ENCODE results near the gene AJAP1. TPM values are rescaled to one million over a fixed set of nuclear protein-coding genes. Genes with fewer than 3 reads are reported as not detected.

The AJAP1 gene
- total and polyA plus RNA-seq, 2 of the 8 experiments (the other 6 are each of a cell fraction or from before 2014, with no cell fraction given): 1.9 to 6.2 TPM

DNA sequence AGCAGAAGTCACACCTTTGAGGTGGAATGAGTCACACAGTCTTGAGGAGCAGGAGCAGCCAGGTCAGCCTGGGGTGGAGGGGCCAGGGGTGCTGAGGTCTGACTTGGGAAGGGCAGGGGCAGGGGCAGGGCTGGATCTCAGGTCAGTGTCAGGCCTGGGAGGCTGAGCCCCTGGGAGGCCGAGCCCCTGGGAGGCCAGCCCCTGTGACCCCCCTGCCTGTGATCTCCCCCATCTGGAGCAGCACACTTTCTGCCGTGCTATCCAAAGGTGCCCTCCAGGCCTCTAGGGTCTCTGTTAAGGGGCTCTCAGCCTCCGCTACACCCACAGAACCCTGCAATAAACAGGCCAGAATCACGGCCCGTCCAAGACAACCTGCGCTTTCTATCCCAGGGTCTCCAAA, 36.9 kb upstream of the AJAP1 start:
- Histone ChIP-seq H3K36me3 (ENCODE audit: control insufficient read depth in 2 of 4, insufficient read depth in 4 of 4, low read length in 3 of 4) (no peaks in the 10 kb centered on the region), H3K4me1 (replicated peaks in 1 of 4; ENCODE audit: control insufficient read depth in 3 of 4, insufficient read depth in 4 of 4, low read length in 3 of 4) (peaks cover 0 to 6% (median 3%) of the 10 kb centered on the region in 4 experiments; a peak in 3 of 7 replicates), H4K8ac (ENCODE audit: extremely low read depth, insufficient read depth, low read length) (no peak overlapping the region), H3K23ac (ENCODE audit: insufficient read length) (no peak overlapping the region), H4K5ac (ENCODE audit: insufficient read length, low read depth, low read length) (no peak overlapping the region), H3K4me3 (ENCODE audit: extremely low read depth in 1 of 4, insufficient read depth in 2 of 4, low read depth in 3 of 4, low read length in 4 of 4) (no peak overlapping the region), H2BK5ac (ENCODE audit: low read depth, low read length) (no peak overlapping the region), H3K23me2 (ENCODE audit: low read depth, low read length) (no peaks in the 10 kb centered on the region), H3K9me3 (ENCODE audit: insufficient read depth in 2 of 2, low read depth in 1 of 2, low read length in 1 of 2) (no peaks in the 10 kb centered on the region), H3K56ac (replicated peaks; ENCODE audit: insufficient read length, low read depth, low read length) (no peak overlapping the region), H2BK15ac (ENCODE audit: low read length) (no peak overlapping the region), H3K4me2 (ENCODE audit: insufficient read depth in 1 of 2, low read depth in 2 of 2, low read length in 2 of 2) (no peak overlapping the region), H3K79me1 (ENCODE audit: low read depth, low read length) (no peaks in the 10 kb centered on the region), H3K27ac (ENCODE audit: low read depth, low read length) (no peak overlapping the region), H3K18ac (ENCODE audit: extremely low read depth, low read length) (no peak overlapping the region), H3K79me2 (ENCODE audit: control insufficient read depth in 1 of 2, insufficient read depth in 2 of 2, low read length in 2 of 2) (no peaks in the 10 kb centered on the region), H2BK12ac (ENCODE audit: low read depth, low read length) (no peak overlapping the region), H4K91ac (replicated peaks; ENCODE audit: insufficient read length, low read length) (no peak overlapping the region), H3K9ac (replicated peaks in 1 of 4; ENCODE audit: extremely low read depth in 1 of 4, low read depth in 3 of 4, low read length in 3 of 4) (no peak overlapping the region), H3K27me3 (replicated peaks in 1 of 4; ENCODE audit: control insufficient read depth in 3 of 4, extremely low read depth in 1 of 4, insufficient read depth in 3 of 4, low read length in 3 of 4) (no peaks in the 10 kb centered on the region), H3K4ac (replicated peaks; ENCODE audit: insufficient read length, low read depth, low read length) (no peak overlapping the region), H4K20me1 (replicated peaks in 1 of 2; ENCODE audit: control insufficient read depth in 1 of 2, insufficient read depth in 2 of 2, low read length in 2 of 2) (no peaks in the 10 kb centered on the region), H2AK5ac (ENCODE audit: low read depth, low read length) (no peak overlapping the region), H2BK20ac (ENCODE audit: low read length) (no peak overlapping the region), H2AFZ (ENCODE audit: low read length) (no peak overlapping the region), H2BK120ac (replicated peaks; ENCODE audit: low read depth, low read length) (no peak overlapping the region), H3K14ac (ENCODE audit: insufficient read length) (no peak overlapping the region)
- FAIRE-seq (no peak), DNase-seq (ENCODE audit: low read depth in 1 of 2, low spot score in 2 of 2) (no peak)
- WGBS, 2 experiments (ENCODE audit: extremely low coverage in 1 of 2, insufficient coverage in 1 of 2, insufficient read length in 1 of 2, insufficient replicate concordance in 2 of 2, low coverage in 1 of 2, low lambda C conversion rate in 2 of 2, missing lambda C conversion rate in 1 of 2): 88% methylated on average over 6 of the region's 6 CpGs; no CpG with 5 or more reads in 1 of the 2 experiments
- ChIA-PET CTCF (ENCODE audit: partially characterized antibody) (no interaction called here), POLR2A (ENCODE audit: partially characterized antibody) (no interaction called here)
- TF ChIP-seq MAFK (IDR thresholded peaks at IDR 0.05; ENCODE audit: low read depth, low read length): no peak
- no peak for TF ChIP-seq POLR2AphosphoS5 (IDR thresholded peaks at IDR 0.05; ENCODE audit: low read depth, low read length)
- TF ChIP-seq, protein P1, sequence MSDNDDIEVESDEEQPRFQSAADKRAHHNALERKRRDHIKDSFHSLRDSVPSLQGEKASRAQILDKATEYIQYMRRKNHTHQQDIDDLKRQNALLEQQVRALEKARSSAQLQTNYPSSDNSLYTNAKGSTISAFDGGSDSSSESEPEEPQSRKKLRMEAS (IDR thresholded peaks at IDR 0.05): no peak
- TF ChIP-seq ASH2L (IDR thresholded peaks at IDR 0.05; ENCODE audit: low read length): no peak
- TF ChIP-seq TBP (IDR thresholded peaks at IDR 0.05; ENCODE audit: low read depth, low read length): no peak
- TF ChIP-seq HDAC2 (IDR thresholded peaks at IDR 0.05; ENCODE audit: borderline replicate concordance in 1 of 2, low read depth in 2 of 2, low read length in 2 of 2): no peak
- no peak for TF ChIP-seq YY1 (IDR thresholded peaks at IDR 0.05; ENCODE audit: low read depth, low read length)
- no peak for TF ChIP-seq SP2 (IDR thresholded peaks at IDR 0.05; ENCODE audit: low read length)

All from H1 (cell line).